Colonic mucosa (tissue), 4 donors: ENCODE results near the gene DPP6. TPM values are rescaled to one million over a fixed set of nuclear protein-coding genes. Genes with fewer than 3 reads are reported as not detected.

Source experiments
- DNase-seq: peaks from one replicate; pipeline ENCODE4 v3.0.0-alpha.2; 2020
- H3K27ac ChIP-seq: fragments of 200-600 bp; one replicate; pipeline ENCODE4 v1.8.0; 2021
- H3K27me3 ChIP-seq: fragments of 200-600 bp; one replicate; pipeline ENCODE4 v1.8.0; 2021
- H3K36me3 ChIP-seq: fragments of 200-600 bp; one replicate; pipeline ENCODE4 v1.8.0; 2021
- H3K4me1 ChIP-seq: fragments of 200-600 bp; one replicate; pipeline ENCODE4 v1.8.0; 2021; ENCODE audit warnings: mild to moderate bottlenecking
- H3K4me3 ChIP-seq: fragments of 200-600 bp; one replicate; pipeline ENCODE4 v1.8.0; 2021
- H3K9ac ChIP-seq, 2 donors: one replicate each; pipeline ENCODE4 v1.7.0; 2013; ENCODE audit warnings: control low read depth in 2 of 2, low read depth in 2 of 2, low read length in 2 of 2
- H3K9me3 ChIP-seq: fragments of 200-600 bp; one replicate; pipeline ENCODE4 v1.8.0; 2021
- CTCF ChIP-seq: fragments of 200-600 bp; IDR thresholded peaks from one replicate; pipeline ENCODE4 v1.8.0; 2022; ENCODE audit warnings: antibody characterized with exemption, mild to moderate bottlenecking
- intact Hi-C: fragments of 100-400 bp; cut with DNase I; formaldehyde crosslinking; loops from one replicate; pipeline ENCODE4 v1.14.1; 2022
- total RNA-seq, 2 donors: library from RNA; stranded (reverse); fragmentation: NEBNext Ultra II Directional in 1 of 2; extraction: Animal tissue kit (Norgen Biotek cat#: 25700) in 1 of 2; gene quantifications; one replicate each; pipeline ENCODE4 v1.2.1, GENCODE V29; 2021
- donor health status: healthy.
- donor health status: DM: no; HTN: no; CAD: no.
- donor health status: DM: no; HTN: no; CAD: no.

DPP6 gene
- total RNA-seq, 2 donors from 2014 or later, result 0.17 to 3.9 TPM

GRCh38 chr7:154517768-154518167, 465.6 kb downstream of the DPP6 start:
- TF ChIP-seq CTCF, result no peak
- H3K4me1 ChIP-seq, result no peaks in the 10 kb centered on the region
- H3K36me3 ChIP-seq, result no peaks in the 10 kb centered on the region
- no peak overlapping the region for H3K9ac ChIP-seq
- intact Hi-C loops, result no loop called here
- no peaks in the 10 kb centered on the region for H3K9me3 ChIP-seq
- no peaks in the 10 kb centered on the region for H3K27me3 ChIP-seq
- no peak for DNase-seq
- no peak overlapping the region for H3K27ac ChIP-seq
- H3K4me3 ChIP-seq, result no peak overlapping the region

- Histone ChIP-seq H3K4me1 (no peaks in the 10 kb centered on the region), H3K9ac (no peak overlapping the region), H3K27ac (no peak overlapping the region), H3K4me3 (no peak overlapping the region), H3K9me3 (no peaks in the 10 kb centered on the region), H3K27me3 (no peaks in the 10 kb centered on the region), H3K36me3 (no peaks in the 10 kb centered on the region)
- DNase-seq, result no peak
- intact Hi-C loops, result no loop called here
- no peak for TF ChIP-seq CTCF
Measured at GRCh38 chr7:154519229-154519628, 467.0 kb downstream of the DPP6 start.

GRCh38 chr7:154530136-154530535, 477.9 kb downstream of the DPP6 start:
- no peak for TF ChIP-seq CTCF
- H3K4me3 ChIP-seq, result no peak overlapping the region
- no peaks in the 10 kb centered on the region for H3K36me3 ChIP-seq
- no peaks in the 10 kb centered on the region for H3K27me3 ChIP-seq
- intact Hi-C loops, result no loop called here
- H3K9me3 ChIP-seq, result no peaks in the 10 kb centered on the region
- no peak overlapping the region for H3K9ac ChIP-seq
- H3K27ac ChIP-seq, result no peak overlapping the region
- H3K4me1 ChIP-seq, result no peaks in the 10 kb centered on the region
- DNase-seq, result no peak

GRCh38 chr7:154532771-154533170, 480.6 kb downstream of the DPP6 start:
- intact Hi-C loops, result no loop called here
- no peak for TF ChIP-seq CTCF
- Histone ChIP-seq H3K4me3 (no peak overlapping the region), H3K4me1 (no peaks in the 10 kb centered on the region), H3K9me3 (no peaks in the 10 kb centered on the region), H3K9ac (no peak overlapping the region), H3K27me3 (no peaks in the 10 kb centered on the region), H3K36me3 (no peaks in the 10 kb centered on the region), H3K27ac (no peak overlapping the region)
- no peak for DNase-seq

- no peaks in the 10 kb centered on the region for H3K9me3 ChIP-seq
- H3K9ac ChIP-seq, result no peak overlapping the region
- H3K4me1 ChIP-seq, result no peaks in the 10 kb centered on the region
- no peaks in the 10 kb centered on the region for H3K36me3 ChIP-seq
- TF ChIP-seq CTCF, result no peak
- intact Hi-C loops, result no loop called here
- no peak overlapping the region for H3K27ac ChIP-seq
- no peaks in the 10 kb centered on the region for H3K27me3 ChIP-seq
- no peak for DNase-seq
- no peak overlapping the region for H3K4me3 ChIP-seq
Measured at GRCh38 chr7:154540596-154540995, 488.4 kb downstream of the DPP6 start.

GRCh38 chr7:154541606-154542005, 489.4 kb downstream of the DPP6 start:
- no peak for TF ChIP-seq CTCF
- Histone ChIP-seq H3K36me3 (no peaks in the 10 kb centered on the region), H3K9me3 (no peaks in the 10 kb centered on the region), H3K27ac (no peak overlapping the region), H3K9ac (no peak overlapping the region), H3K27me3 (no peaks in the 10 kb centered on the region), H3K4me3 (no peak overlapping the region), H3K4me1 (no peaks in the 10 kb centered on the region)
- DNase-seq, result no peak
- intact Hi-C loops, result no loop called here
